GM19023 (cell line): ENCODE measurements around the gene RMC1.
"Not testable (repeated sequence)": the region's sequence is repeated elsewhere in the genome, so short reads cannot be mapped to it uniquely, and the experiment has no call there.

ENCODE experiments used
- ATAC-seq: cut with Tn5 transposase; IDR thresholded peaks from one replicate; pipeline ENCODE4 v1.9.1; 2021; ENCODE audit warnings: mild to moderate bottlenecking, moderate library complexity; ENCODE audit not compliant: unreplicated experiment

RMC1 gene

GRCh38 chr18:23503038-23503962 is at the start of gene RMC1:
TSS of gene RMC1 (plus strand) at chr18:23503511. CDS start at chr18:23503619, 108 bp downstream.
- ATAC-seq: peak; percentile 81

DNA sequence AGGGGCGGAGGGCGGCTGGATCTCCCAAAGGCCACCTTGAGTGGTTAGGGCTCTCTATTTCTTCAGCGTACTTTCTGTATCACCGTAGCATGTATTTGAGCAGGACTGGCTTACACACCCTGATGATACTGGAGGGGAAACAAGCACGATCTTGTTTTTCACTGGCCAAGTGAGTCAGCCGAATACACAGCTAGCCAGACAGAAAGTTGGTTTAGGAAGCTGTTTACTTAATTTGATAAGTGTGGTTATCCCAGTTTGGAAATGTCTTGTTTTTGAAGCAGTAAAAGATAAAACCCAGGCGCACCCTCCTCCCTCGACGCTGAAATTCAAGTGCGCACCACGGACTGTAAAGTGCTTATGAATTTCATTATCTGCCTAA is 49.6 kb upstream of the RMC1 start:
- peak; percentile 3 for ATAC-seq

DNA sequence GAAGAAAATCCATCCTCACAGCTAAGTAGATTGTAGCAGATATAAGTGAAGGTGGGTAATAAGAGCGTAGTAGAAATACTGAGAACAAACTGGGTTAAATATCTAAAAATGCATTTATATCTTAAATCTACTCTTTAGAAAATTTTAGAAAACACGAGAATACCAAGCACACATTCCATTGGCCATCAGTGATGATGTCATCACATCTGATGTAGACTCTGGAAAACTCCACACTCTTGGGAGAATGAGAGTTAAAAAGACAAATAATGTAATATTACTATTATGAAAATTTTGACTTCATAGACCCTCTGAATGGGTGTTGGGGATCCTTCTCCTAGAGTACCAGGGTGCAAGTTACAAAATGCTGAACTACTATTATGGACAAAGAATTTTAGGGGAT is 46.5 kb upstream of the RMC1 start:
- no peak for ATAC-seq

DNA sequence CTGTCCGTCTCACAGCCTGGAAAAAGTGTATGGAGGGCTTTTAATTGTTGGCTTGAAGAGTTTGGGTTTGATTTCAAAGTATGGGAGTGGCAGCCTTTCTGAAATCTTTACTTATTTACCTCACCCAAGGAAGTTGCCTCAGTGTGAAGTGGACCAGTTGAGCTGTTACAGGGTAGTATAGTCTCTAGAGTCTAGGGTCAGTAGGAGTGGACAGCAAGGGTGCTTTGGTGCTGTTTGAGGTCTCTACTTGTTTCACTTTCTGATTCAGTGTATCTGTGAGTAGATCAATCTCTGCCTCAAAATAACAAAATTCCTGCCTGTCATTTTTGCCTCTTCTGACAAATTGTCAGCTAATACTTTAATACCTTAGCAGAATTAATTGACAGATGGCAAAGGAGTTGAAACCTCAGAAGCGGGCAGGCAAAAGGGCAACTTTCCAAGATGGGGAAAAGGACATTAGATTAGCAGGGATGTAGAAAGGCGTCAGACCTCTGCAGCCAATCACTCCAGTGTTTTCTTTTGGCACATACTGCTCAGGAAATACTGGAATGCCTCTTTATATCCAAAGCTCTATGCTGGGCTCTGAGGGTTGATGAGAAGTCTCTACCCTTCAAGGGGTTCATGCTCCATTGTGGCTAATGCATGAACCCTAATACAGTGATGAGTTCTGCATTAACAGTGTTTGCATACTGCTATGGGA is 44.3 kb upstream of the RMC1 start:
- no peak for ATAC-seq

GRCh38 chr18:23459530-23459921 is 43.8 kb upstream of the RMC1 start:
- ATAC-seq: no peak

DNA sequence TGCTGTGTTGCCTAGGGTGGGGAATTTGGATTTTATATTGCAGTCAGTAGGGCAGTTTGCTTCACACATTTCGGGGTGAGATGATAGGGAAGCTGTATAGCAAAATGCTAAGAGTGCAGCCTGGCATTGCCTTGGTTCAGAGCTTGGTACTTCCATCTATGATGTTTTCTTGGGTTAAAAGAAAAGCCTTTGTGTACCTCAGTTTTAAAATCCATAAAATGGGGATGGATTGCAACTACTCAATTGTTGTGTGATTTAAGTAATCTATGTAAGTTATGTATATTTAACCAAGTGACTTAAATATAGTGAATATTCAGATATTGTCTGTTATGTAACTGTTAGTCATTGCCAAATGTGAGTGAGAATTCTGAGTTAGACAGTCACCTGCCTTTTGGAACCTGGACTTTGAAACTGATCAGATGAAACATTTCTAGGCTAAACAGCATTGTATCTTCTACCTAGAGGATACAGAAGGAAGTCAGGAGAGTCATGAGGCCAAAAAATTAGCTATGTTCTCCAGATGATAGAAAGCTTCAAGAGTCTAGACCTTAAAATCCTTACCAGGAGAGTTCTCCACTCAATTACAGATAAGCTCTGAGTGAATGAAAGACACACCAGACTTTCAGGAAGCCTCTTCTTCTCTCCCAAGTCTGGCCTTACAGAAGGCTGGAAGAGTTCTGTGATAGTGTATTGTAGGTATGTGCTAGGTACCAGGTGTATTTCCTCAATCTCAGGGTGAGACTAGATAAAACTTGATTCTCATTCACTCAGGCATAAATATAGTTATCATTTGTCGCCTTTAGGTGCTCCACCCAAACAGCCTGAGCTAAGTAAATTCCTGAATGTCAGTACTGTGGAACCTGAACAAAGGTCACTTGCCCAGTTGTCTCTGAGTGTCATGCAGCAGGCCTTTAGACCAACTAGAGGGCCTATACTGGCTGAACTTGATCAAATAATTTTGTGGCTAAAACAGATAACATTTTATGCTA is 42.7 kb upstream of the RMC1 start:
- ATAC-seq: no peak

- ATAC-seq: no peak
These were observed 40.4 kb upstream of the RMC1 start for GRCh38 chr18:23462876-23463275.

DNA sequence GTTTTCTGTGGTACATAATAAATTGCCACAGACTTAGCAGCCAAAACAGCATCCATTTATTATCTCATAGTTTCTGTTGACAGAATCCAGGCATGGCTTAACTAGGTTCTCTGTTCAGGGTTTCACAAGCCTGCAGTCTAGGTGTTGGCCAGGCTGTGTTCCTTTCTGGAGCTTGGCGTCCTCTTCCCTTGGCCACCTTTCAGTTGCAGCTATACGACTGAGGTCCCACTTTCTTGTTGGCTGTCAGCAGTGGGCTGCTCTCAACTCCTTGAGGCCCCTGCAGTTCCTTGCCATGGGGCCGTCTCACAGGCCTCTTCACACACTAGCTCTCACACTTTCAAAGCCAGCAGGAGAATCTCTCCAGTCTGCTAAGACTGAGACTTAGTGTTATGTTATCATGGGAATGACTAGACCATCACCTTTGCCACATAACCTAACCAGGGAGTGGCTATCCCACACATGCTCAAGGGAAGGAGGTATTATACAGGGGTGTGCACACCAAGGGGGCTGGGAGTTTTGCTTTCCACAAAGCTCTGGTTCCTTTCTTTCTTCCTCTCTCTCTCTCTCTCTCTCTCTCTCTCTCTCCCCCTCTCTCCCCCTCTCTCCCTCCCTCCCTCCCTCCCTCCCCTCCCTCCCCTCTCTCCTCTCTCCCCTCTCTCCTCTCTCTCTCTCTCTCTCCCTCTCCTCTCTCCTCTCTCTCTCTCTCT is 34.4 kb upstream of the RMC1 start:
- no peak for ATAC-seq

- no peak for ATAC-seq
These were observed 32.5 kb upstream of the RMC1 start for GRCh38 chr18:23470620-23471387.

DNA sequence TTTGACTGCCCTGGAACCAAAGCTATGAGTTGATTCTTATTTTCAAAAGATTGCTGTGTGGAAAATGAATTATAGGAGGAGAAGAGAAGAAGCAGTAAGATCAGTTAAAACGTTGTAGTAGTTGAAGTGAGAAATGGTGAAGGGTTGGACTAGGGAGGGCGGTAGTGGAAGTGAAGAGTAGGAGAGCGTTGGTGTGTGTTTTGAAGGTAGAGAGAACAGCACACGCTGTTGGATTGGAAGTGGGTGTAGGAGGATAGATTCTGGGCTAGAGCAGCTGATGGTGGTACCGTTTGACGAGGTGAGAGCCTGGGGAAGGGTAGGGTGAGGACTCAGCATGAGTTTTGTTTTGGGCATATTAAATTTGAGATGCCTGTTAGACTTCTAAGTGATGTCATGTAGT is 31.8 kb upstream of the RMC1 start:
- ATAC-seq: no peak

DNA sequence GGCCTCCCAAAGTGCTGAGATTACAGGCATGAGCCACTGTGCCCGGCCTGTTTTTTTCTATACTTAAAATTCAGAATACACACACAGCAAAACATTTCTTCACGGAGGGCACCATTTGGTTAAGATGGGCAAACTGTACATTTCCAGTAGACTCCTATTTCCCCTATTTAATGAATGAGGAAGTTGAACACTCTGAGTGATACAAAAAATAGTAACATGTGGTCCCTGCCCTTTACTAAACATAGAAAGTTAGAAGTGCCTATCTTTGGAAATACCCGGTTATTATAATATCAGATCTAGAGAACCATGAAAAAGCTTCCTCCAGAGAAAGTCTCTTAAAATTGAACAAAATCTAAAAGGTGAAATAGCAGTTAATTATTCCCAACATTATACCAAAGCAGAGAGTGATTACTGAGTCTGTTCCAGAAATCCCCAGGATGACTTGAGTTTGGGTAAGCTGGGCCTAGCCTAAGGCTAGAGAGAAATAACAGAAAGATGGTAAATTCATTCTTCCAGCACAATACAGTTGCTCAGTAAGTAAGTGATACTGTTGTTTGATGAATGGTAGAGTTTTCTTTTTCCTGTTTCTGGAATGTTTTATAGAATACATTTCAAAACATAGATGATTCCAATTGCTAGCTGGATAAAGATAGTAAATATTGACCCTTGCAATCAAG is 23.3 kb upstream of the RMC1 start:
- no peak for ATAC-seq

GRCh38 chr18:23484561-23485182 is 18.6 kb upstream of the RMC1 start:
- ATAC-seq: no peak

DNA sequence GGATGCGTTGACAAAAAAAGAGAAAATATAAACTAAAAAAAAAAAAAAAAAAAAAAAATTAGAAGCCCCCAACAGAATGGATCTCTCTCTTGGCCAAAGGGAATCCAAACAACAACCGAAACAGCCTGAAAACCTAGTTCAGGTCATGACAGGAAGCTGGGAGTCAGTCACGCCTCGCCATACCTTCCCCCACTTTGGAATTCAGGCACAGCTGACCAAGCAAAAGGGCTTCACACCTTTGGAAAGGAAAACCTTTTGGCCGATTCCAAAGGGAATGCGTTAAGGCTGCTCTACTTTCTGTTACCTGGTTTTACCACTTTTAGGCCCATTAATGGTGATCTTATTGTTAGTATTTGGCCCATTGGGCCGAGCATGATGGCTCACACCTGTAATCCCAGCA is 17.9 kb upstream of the RMC1 start:
- no peak for ATAC-seq

DNA sequence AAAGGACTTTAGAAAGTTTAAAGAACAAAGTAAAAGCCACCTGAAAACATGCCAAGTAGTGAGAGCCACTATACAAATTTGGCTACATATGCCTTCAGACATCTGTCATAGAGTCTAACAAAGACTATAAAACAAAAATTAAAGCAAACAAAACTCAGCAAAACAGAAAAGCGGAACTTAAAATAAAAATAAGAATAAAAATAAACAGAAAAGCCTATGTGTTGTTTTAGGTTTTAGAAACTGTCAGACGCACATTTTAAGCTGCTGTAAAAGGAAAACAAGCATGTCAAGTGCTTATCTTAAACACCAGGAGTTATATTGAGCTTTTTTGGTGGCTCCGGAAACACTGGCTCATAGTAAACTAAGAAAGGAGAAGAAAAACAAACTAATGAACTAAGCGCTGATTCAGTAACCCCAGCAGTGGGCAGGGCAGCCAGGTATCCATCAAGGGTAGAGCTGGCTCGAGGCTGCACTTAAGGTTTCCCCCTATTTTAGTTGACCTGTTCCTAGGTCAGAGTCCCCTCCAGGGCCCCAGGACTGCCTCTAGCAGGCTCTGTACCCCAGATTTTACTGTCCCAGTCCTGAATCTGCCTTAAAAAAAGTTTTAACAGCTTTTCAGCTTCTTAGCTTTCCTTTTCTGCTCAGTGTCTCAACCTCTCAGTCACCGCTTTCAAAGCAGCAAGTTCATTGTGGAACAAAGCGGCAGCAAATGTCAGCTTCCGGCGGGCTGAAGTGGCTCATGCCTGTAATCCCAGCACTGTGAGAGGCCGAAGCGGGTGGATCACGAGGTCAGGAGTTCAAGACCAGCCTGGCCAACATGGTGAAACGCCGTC is 15.4 kb upstream of the RMC1 start:
- ATAC-seq: peak; percentile 78

DNA sequence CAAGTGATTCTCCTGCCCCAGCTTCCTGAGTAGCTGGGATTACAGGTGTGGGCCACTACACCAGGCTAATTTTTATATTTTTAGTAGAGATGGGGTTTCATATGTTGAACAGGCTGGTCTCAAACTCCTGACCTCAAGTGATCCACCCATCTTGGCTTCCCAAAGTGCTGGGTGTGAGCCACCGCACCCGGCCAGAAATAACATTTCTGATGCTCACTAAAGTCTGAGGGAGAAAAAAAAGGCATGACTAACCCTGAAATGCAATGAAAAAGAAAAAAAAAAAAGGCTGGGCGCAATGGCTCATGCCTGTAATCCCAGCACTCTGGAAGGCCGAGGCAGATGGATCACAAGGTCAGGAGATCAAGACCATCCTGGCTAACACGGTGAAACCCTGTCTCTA is 13.7 kb upstream of the RMC1 start:
- not testable (repeated sequence) for ATAC-seq

- ATAC-seq: no peak
These were observed 9.7 kb upstream of the RMC1 start for GRCh38 chr18:23493654-23494053.

GRCh38 chr18:23494992-23495391 is 8.3 kb upstream of the RMC1 start:
- no peak for ATAC-seq
